DOHH2 (cell line): Measurements from ENCODE around the gene RPH3AL.
"Not testable (repeated sequence)": the region's sequence is repeated elsewhere in the genome, so short reads cannot be mapped to it uniquely, and the experiment has no call there.

Source experiments
- H3F3A ChIP-seq: fragments of 200-600 bp; sonication (generic), shearing (Covaris generic); 2 replicates; pipeline ENCODE4 v1.6.0; 2016; ENCODE audit warnings: antibody characterized with exemption, mild to moderate bottlenecking; ENCODE audit not compliant: control insufficient read depth, insufficient read depth
- H3K27ac ChIP-seq: fragments of 200-600 bp; sonication (generic); 2 replicates; pipeline ENCODE4 v1.5.1; 2014; ENCODE audit warnings: low read depth, mild to moderate bottlenecking, low read length, moderate library complexity
- H3K27me3 ChIP-seq: fragments of 200-600 bp; sonication (generic); 2 replicates; pipeline ENCODE4 v1.6.1; 2014; ENCODE audit warnings: mild to moderate bottlenecking, low read length, mixed read lengths; ENCODE audit not compliant: control insufficient read depth
- H3K36me3 ChIP-seq: fragments of 200-600 bp; sonication (generic); 2 replicates; pipeline ENCODE4 v1.6.1; 2014; ENCODE audit warnings: mild to moderate bottlenecking, low read length, moderate library complexity, mixed read lengths; ENCODE audit not compliant: control insufficient read depth
- H3K4me1 ChIP-seq: fragments of 200-600 bp; sonication (generic); 2 replicates; pipeline ENCODE4 v1.6.1; 2014; ENCODE audit warnings: mild to moderate bottlenecking, low read length, mixed read lengths; ENCODE audit not compliant: control insufficient read depth
- H3K4me2 ChIP-seq: fragments of 200-600 bp; sonication (generic); 2 replicates; pipeline ENCODE4 v1.6.0; 2014; ENCODE audit warnings: mild to moderate bottlenecking, low read length, moderate library complexity
- H3K4me3 ChIP-seq: fragments of 200-600 bp; sonication (generic); 2 replicates; pipeline ENCODE4 v1.5.1; 2014; ENCODE audit warnings: mild to moderate bottlenecking, low read length, mixed read lengths
- H3K79me2 ChIP-seq: fragments of 200-600 bp; sonication (generic); 2 replicates; pipeline ENCODE4 v1.6.1; 2014; ENCODE audit warnings: mild to moderate bottlenecking, low read length, mixed read lengths; ENCODE audit not compliant: control insufficient read depth
- H3K9me2 ChIP-seq: fragments of 200-600 bp; sonication (generic); replicated peaks from 2 replicates; pipeline ENCODE4 v1.6.1; 2014; ENCODE audit warnings: mild to moderate bottlenecking, low read length, mixed read lengths; ENCODE audit not compliant: control insufficient read depth
- H3K9me3 ChIP-seq: fragments of 200-600 bp; sonication (generic); 2 replicates; pipeline ENCODE4 v1.6.1; 2014; ENCODE audit warnings: antibody characterized with exemption, low read length, mixed read lengths; ENCODE audit not compliant: control insufficient read depth, insufficient read depth
- H4K20me1 ChIP-seq: fragments of 200-600 bp; sonication (generic); 2 replicates; pipeline ENCODE4 v1.6.0; 2014; ENCODE audit warnings: low read depth, mild to moderate bottlenecking, antibody characterized with exemption, low read length, moderate library complexity; ENCODE audit not compliant: control insufficient read depth, insufficient read depth
- EZH2phosphoT487 ChIP-seq: fragments of 200-600 bp; sonication (generic); IDR thresholded peaks from 2 replicates; pipeline ENCODE4 v1.6.1; 2017; ENCODE audit warnings: borderline replicate concordance, mild to moderate bottlenecking, antibody characterized with exemption, low read length, moderate library complexity, mixed read lengths
- TF ChIP-seq, protein P1 (sequence below): fragments of 200-600 bp; sonication (generic); IDR thresholded peaks from one replicate; pipeline ENCODE4 v1.5.1; 2014; ENCODE audit warnings: antibody characterized with exemption, mild to moderate bottlenecking, low read depth, low read length; ENCODE audit not compliant: poor library complexity, severe bottlenecking

RPH3AL gene

DNA sequence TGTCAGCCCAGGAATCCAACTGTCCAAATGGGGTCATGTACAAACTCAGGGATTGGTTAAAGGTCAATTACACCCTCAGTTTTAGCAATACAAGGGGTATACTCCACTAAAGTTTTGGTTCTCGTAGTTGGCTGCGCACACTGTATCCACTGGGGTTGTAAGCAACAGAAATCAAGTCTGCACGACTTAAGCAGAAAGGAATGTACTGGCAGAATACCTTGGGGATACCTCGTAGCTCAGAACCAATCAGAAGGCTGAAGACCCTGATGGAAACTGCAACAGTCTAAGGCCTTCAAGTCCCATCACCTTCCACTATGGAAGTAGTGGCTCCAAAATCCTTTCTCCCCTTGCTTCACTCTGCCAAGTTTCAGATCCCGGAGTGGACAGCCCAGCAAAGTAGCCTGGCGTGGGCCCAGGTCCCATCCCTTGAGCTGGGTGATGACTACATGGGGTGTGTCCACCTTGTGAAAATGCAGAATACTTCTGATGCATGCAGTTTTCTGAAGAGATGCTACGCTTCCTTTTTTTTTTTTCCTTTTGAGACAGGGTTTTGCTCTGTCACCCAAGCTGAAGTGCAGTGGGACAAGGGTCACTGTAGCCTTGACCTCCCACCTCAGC, 21.1 kb upstream of the RPH3AL start:
- Histone ChIP-seq H3K27me3 (no peaks in the 10 kb centered on the region), H3K4me1 (no peaks in the 10 kb centered on the region), H3K36me3 (no peaks in the 10 kb centered on the region), H3F3A (no peaks in the 10 kb centered on the region), H3K4me3 (no peak overlapping the region), H4K20me1 (no peaks in the 10 kb centered on the region), H3K27ac (no peak overlapping the region), H3K9me3 (no peaks in the 10 kb centered on the region), H3K4me2 (no peak overlapping the region), H3K79me2 (no peaks in the 10 kb centered on the region), H3K9me2 (no peaks in the 10 kb centered on the region)
- no peak for TF ChIP-seq EZH2phosphoT487
- TF ChIP-seq, protein P1, sequence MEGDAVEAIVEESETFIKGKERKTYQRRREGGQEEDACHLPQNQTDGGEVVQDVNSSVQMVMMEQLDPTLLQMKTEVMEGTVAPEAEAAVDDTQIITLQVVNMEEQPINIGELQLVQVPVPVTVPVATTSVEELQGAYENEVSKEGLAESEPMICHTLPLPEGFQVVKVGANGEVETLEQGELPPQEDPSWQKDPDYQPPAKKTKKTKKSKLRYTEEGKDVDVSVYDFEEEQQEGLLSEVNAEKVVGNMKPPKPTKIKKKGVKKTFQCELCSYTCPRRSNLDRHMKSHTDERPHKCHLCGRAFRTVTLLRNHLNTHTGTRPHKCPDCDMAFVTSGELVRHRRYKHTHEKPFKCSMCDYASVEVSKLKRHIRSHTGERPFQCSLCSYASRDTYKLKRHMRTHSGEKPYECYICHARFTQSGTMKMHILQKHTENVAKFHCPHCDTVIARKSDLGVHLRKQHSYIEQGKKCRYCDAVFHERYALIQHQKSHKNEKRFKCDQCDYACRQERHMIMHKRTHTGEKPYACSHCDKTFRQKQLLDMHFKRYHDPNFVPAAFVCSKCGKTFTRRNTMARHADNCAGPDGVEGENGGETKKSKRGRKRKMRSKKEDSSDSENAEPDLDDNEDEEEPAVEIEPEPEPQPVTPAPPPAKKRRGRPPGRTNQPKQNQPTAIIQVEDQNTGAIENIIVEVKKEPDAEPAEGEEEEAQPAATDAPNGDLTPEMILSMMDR, result no peak

DNA sequence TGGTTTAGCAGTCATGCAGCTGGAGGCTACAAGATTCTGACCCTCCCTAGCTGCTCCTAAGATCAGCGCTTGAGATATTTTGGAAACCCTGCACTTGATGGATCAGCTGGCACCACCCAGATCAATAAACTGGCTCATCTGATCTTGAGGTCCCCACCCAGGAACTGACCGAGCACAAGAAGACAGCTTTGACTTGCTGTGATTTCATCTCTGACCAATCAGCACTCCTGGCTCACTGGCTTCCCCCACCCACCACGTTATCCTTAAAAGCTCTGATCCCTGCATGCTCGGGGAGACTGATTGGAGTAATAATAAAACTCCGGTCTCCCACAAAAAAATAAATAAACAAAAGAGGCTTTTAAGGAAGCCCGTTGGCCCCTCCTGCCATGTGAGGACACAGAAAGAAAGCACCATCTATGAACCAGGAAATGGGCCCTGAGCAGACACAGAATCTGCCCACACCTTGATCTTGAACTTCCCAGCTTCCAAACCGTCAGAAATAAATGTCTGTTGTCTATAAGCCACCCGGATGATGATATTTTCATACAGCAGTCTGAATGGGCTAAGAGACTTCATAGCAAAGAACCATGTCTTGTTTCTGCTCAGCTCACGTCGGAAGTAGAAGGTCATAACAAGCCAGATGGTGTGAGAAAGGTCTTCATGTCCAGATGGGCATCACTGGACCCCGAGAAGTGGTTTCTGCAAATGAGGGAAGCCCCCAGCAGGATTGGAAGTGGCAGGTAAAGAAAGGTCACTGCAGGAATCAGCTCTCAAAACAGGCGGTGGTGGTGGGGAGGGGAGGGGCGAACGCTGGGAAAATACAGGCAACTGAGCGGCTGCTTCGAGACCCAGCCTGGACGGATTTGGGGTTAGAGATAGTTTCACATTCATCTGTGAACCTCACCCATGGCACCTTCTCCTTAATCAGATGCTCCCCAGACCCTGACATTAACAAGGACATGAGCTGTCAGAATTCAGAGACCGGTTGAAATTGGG, 19.8 kb upstream of the RPH3AL start:
- no peaks in the 10 kb centered on the region for H3K4me1 ChIP-seq
- no peak for TF ChIP-seq EZH2phosphoT487
- TF ChIP-seq, protein P1, result no peak
- no peak overlapping the region for H3K4me3 ChIP-seq
- no peaks in the 10 kb centered on the region for H4K20me1 ChIP-seq
- H3K4me2 ChIP-seq, result no peak overlapping the region
- H3K27ac ChIP-seq, result no peak overlapping the region
- H3K9me2 ChIP-seq, result no peaks in the 10 kb centered on the region
- H3K9me3 ChIP-seq, result no peaks in the 10 kb centered on the region
- H3K27me3 ChIP-seq, result no peaks in the 10 kb centered on the region
- no peaks in the 10 kb centered on the region for H3K36me3 ChIP-seq
- H3F3A ChIP-seq, result no peaks in the 10 kb centered on the region
- no peaks in the 10 kb centered on the region for H3K79me2 ChIP-seq

DNA sequence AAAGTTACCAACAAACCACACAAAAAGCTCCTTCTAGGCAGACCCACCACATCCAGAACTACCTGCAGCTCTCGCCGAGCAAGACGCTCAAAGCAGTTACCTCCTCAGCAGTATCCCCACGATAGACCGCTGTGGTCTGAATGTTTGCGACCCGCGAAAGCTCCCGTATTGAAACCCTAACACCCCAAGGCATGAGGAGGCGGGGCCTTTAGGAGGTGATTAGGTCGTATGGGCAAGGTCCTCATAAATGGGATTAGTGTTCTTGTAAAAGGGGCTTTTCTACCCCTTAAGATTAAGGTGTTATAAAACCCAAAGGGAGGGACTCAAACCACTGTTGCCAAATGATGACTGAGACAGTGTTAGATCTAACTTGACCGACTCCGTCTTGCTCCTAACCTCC, 19.0 kb upstream of the RPH3AL start:
- no peaks in the 10 kb centered on the region for H3K27me3 ChIP-seq
- no peaks in the 10 kb centered on the region for H4K20me1 ChIP-seq
- H3K9me2 ChIP-seq, result no peaks in the 10 kb centered on the region
- no peak overlapping the region for H3K27ac ChIP-seq
- no peak overlapping the region for H3K4me2 ChIP-seq
- TF ChIP-seq, protein P1, result no peak
- no peak for TF ChIP-seq EZH2phosphoT487
- H3K4me3 ChIP-seq, result no peak overlapping the region
- no peaks in the 10 kb centered on the region for H3K36me3 ChIP-seq
- H3K9me3 ChIP-seq, result no peaks in the 10 kb centered on the region
- H3F3A ChIP-seq, result no peaks in the 10 kb centered on the region
- no peaks in the 10 kb centered on the region; the same call in 1 of the 2 replicates for H3K4me1 ChIP-seq
- H3K79me2 ChIP-seq, result no peaks in the 10 kb centered on the region

DNA sequence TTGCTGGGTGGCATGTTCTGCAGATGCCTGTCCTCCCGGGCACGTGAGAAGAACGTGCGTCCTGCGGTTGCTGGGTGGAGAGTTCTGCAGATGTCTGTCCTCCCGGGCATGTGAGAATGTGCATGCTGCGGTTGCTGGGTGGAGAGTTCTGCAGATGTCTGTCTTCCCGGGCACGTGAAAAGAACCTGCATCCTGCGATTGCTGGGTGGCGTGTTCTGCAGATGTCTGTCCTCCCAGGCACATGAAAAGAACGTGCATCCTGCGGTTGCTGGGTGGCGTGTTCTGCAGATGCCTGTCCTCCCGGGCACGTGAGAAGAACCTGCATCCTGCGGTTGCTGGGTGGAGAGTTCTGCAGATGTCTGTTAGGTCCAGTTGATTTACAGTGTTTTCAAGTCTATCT, 15.0 kb upstream of the RPH3AL start:
- H4K20me1 ChIP-seq, H3F3A ChIP-seq, H3K36me3 ChIP-seq, H3K9me3 ChIP-seq, H3K27me3 ChIP-seq, H3K79me2 ChIP-seq, H3K4me2 ChIP-seq, H3K27ac ChIP-seq, H3K9me2 ChIP-seq, H3K4me3 ChIP-seq, H3K4me1 ChIP-seq: not testable (repeated sequence)

DNA sequence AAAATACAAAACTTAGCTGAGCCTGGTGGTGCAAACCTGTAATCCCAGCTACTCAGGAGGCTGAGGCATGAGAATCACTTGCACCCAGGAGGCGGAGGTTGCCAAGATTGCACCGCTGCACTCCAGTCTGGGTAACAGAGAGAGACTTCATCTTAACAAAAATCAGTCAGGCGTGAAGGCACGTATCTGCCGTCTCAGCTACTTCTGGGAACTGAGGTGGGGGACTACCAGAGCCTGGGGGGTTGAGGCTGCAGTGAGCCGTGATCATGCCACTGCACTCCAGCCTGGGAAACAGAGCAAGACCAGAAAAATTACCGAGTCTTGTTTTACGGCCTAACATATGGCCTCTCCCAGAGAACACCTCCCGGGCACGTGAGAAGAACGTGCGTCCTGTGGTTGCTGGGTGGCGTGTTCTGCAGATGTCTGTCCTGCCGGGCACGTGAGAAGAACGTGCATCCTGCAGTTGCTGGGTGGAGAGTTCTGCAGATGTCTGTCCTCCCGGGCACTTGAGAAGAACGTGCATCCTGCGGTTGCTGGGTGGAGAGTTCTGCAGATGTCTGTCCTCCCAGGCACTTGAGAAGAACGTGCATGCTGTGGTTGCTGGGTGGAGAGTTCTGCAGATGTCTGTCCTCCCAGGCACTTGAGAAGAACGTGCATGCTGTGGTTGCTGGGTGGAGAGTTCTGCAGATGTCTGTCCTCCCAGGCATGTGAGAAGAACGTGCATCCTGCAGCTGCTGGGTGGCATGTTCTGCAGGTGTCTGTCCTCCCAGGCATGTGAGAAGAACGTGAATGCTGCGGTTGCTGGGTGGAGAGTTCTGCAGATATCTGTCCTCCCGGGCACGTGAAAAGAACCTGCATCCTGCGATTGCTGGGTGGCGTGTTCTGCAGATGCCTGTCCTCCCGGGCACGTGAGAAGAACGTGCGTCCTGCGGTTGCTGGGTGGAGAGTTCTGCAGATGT, 14.3 kb upstream of the RPH3AL start:
- not testable (repeated sequence) for H4K20me1 ChIP-seq, H3K36me3 ChIP-seq, H3K9me3 ChIP-seq, H3K79me2 ChIP-seq, H3K4me3 ChIP-seq, H3K4me2 ChIP-seq, H3K27ac ChIP-seq, H3K4me1 ChIP-seq, H3K27me3 ChIP-seq, H3F3A ChIP-seq, H3K9me2 ChIP-seq
